ENCODE data around the gene SPRTN. TPM values are rescaled to one million over a fixed set of nuclear protein-coding genes. Genes with fewer than 3 reads are reported as not detected.

The SPRTN gene
- total and polyA plus RNA-seq, 2 donors = 8.4 to 14.0 TPM

- Histone ChIP-seq H3K4me3 (ENCODE audit: low read length in 2 of 2) (no peak overlapping the region), H3K27ac (ENCODE audit: low read depth in 1 of 2, low read length in 1 of 2) (no peak overlapping the region), H3K9me3 (ENCODE audit: control insufficient read depth in 2 of 2, insufficient read depth in 1 of 2, low read length in 1 of 2) (no peaks in the 10 kb centered on the region), H3K4me1 (ENCODE audit: control insufficient read depth in 2 of 2, insufficient read depth in 2 of 2, low read length in 2 of 2) (no peaks in the 10 kb centered on the region), H3K27me3 (ENCODE audit: control insufficient read depth in 2 of 2, insufficient read depth in 1 of 2, low read length in 1 of 2) (no peaks in the 10 kb centered on the region), H3K36me3 (ENCODE audit: control insufficient read depth in 2 of 2, insufficient read depth in 2 of 2, low read length in 1 of 2) (peaks cover 2 to 5% of the 10 kb centered on the region in 2 donors)
- DNase-seq (ENCODE audit: low read depth in 6 of 9, low spot score in 9 of 9) = no peak
- WGBS = 98% methylated on average over 6 of the region's 6 CpGs
These were observed 21.0 kb downstream of the SPRTN start for GRCh38 chr1:231359113-231359512.

GRCh38 chr1:231362325-231362724, 24.2 kb downstream of the SPRTN start:
- no peak overlapping the region for H3K4me3 ChIP-seq (ENCODE audit: low read length in 2 of 2)
- no peaks in the 10 kb centered on the region for H3K4me1 ChIP-seq (ENCODE audit: control insufficient read depth in 2 of 2, insufficient read depth in 2 of 2, low read length in 2 of 2)
- WGBS = 99% methylated on average over 1 of the region's 1 CpG
- peaks cover 2 to 5% of the 10 kb centered on the region in 2 donors for H3K36me3 ChIP-seq (ENCODE audit: control insufficient read depth in 2 of 2, insufficient read depth in 2 of 2, low read length in 1 of 2)
- no peak overlapping the region for H3K27ac ChIP-seq (ENCODE audit: low read depth in 1 of 2, low read length in 1 of 2)
- no peaks in the 10 kb centered on the region for H3K9me3 ChIP-seq (ENCODE audit: control insufficient read depth in 2 of 2, insufficient read depth in 1 of 2, low read length in 1 of 2)
- no peak for DNase-seq (ENCODE audit: low read depth in 6 of 9, low spot score in 9 of 9)
- no peaks in the 10 kb centered on the region for H3K27me3 ChIP-seq (ENCODE audit: control insufficient read depth in 2 of 2, insufficient read depth in 1 of 2, low read length in 1 of 2)

GRCh38 chr1:231363624-231364023, 25.5 kb downstream of the SPRTN start:
- H3K27ac ChIP-seq (ENCODE audit: low read depth in 1 of 2, low read length in 1 of 2) = no peak overlapping the region
- no peak for DNase-seq (ENCODE audit: low read depth in 6 of 9, low spot score in 9 of 9)
- no peaks in the 10 kb centered on the region for H3K9me3 ChIP-seq (ENCODE audit: control insufficient read depth in 2 of 2, insufficient read depth in 1 of 2, low read length in 1 of 2)
- H3K36me3 ChIP-seq (ENCODE audit: control insufficient read depth in 2 of 2, insufficient read depth in 2 of 2, low read length in 1 of 2) = peaks cover 2 to 5% of the 10 kb centered on the region in 2 donors
- H3K4me3 ChIP-seq (ENCODE audit: low read length in 2 of 2) = no peak overlapping the region
- H3K27me3 ChIP-seq (ENCODE audit: control insufficient read depth in 2 of 2, insufficient read depth in 1 of 2, low read length in 1 of 2) = no peaks in the 10 kb centered on the region
- H3K4me1 ChIP-seq (ENCODE audit: control insufficient read depth in 2 of 2, insufficient read depth in 2 of 2, low read length in 2 of 2) = no peaks in the 10 kb centered on the region
- WGBS = 92% methylated on average over 1 of the region's 1 CpG

- WGBS = 95% methylated on average over 5 of the region's 5 CpGs
- H3K9me3 ChIP-seq (ENCODE audit: control insufficient read depth in 2 of 2, insufficient read depth in 1 of 2, low read length in 1 of 2) = no peaks in the 10 kb centered on the region
- H3K27me3 ChIP-seq (ENCODE audit: control insufficient read depth in 2 of 2, insufficient read depth in 1 of 2, low read length in 1 of 2) = no peaks in the 10 kb centered on the region
- peaks cover 2 to 3% of the 10 kb centered on the region in 2 donors for H3K36me3 ChIP-seq (ENCODE audit: control insufficient read depth in 2 of 2, insufficient read depth in 2 of 2, low read length in 1 of 2)
- DNase-seq (ENCODE audit: low read depth in 6 of 9, low spot score in 9 of 9) = no peak
- H3K27ac ChIP-seq (ENCODE audit: low read depth in 1 of 2, low read length in 1 of 2) = no peak overlapping the region
- no peak overlapping the region for H3K4me3 ChIP-seq (ENCODE audit: low read length in 2 of 2)
- H3K4me1 ChIP-seq (ENCODE audit: control insufficient read depth in 2 of 2, insufficient read depth in 2 of 2, low read length in 2 of 2) = no peaks in the 10 kb centered on the region
These were observed 26.1 kb downstream of the SPRTN start for GRCh38 chr1:231364192-231364591.

- no peak for DNase-seq (ENCODE audit: low read depth in 6 of 9, low spot score in 9 of 9)
- H3K36me3 ChIP-seq (ENCODE audit: control insufficient read depth in 2 of 2, insufficient read depth in 2 of 2, low read length in 1 of 2) = peaks cover 0 to 3% of the 10 kb centered on the region in 2 donors
- H3K4me3 ChIP-seq (ENCODE audit: low read length in 2 of 2) = no peak overlapping the region
- H3K4me1 ChIP-seq (ENCODE audit: control insufficient read depth in 2 of 2, insufficient read depth in 2 of 2, low read length in 2 of 2) = no peaks in the 10 kb centered on the region
- H3K27me3 ChIP-seq (ENCODE audit: control insufficient read depth in 2 of 2, insufficient read depth in 1 of 2, low read length in 1 of 2) = no peaks in the 10 kb centered on the region
- H3K27ac ChIP-seq (ENCODE audit: low read depth in 1 of 2, low read length in 1 of 2) = no peak overlapping the region
- WGBS = 95% methylated on average over 3 of the region's 3 CpGs
- no peaks in the 10 kb centered on the region for H3K9me3 ChIP-seq (ENCODE audit: control insufficient read depth in 2 of 2, insufficient read depth in 1 of 2, low read length in 1 of 2)
These were observed 31.2 kb downstream of the SPRTN start for GRCh38 chr1:231369282-231369681.

GRCh38 chr1:231372501-231372900, 34.4 kb downstream of the SPRTN start:
- Histone ChIP-seq H3K36me3 (ENCODE audit: control insufficient read depth in 2 of 2, insufficient read depth in 2 of 2, low read length in 1 of 2) (peaks cover 0 to 3% of the 10 kb centered on the region in 2 donors), H3K9me3 (ENCODE audit: control insufficient read depth in 2 of 2, insufficient read depth in 1 of 2, low read length in 1 of 2) (no peaks in the 10 kb centered on the region)
- no peak for DNase-seq (ENCODE audit: low read depth in 6 of 9, low spot score in 9 of 9)

GRCh38 chr1:231374394-231374793, 36.3 kb downstream of the SPRTN start:
- WGBS = 98% methylated on average over 4 of the region's 4 CpGs
- H3K4me1 ChIP-seq (ENCODE audit: control insufficient read depth in 2 of 2, insufficient read depth in 2 of 2, low read length in 2 of 2) = no peaks in the 10 kb centered on the region

More at GRCh38 chr1:231372501-231372900, 34.4 kb downstream of the SPRTN start:
- H3K27ac ChIP-seq (ENCODE audit: low read depth in 1 of 2, low read length in 1 of 2) = no peak overlapping the region
- no peaks in the 10 kb centered on the region for H3K27me3 ChIP-seq (ENCODE audit: control insufficient read depth in 2 of 2, insufficient read depth in 1 of 2, low read length in 1 of 2)
- H3K4me3 ChIP-seq (ENCODE audit: low read length in 2 of 2) = no peak overlapping the region
- H3K4me1 ChIP-seq (ENCODE audit: control insufficient read depth in 2 of 2, insufficient read depth in 2 of 2, low read length in 2 of 2) = no peaks in the 10 kb centered on the region

GRCh38 chr1:231376101-231376500, 38.0 kb downstream of the SPRTN start:
- Histone ChIP-seq H3K4me1 (ENCODE audit: control insufficient read depth in 2 of 2, insufficient read depth in 2 of 2, low read length in 2 of 2) (no peaks in the 10 kb centered on the region), H3K36me3 (ENCODE audit: control insufficient read depth in 2 of 2, insufficient read depth in 2 of 2, low read length in 1 of 2) (no peaks in the 10 kb centered on the region), H3K27ac (ENCODE audit: low read depth in 1 of 2, low read length in 1 of 2) (no peak overlapping the region), H3K9me3 (ENCODE audit: control insufficient read depth in 2 of 2, insufficient read depth in 1 of 2, low read length in 1 of 2) (no peaks in the 10 kb centered on the region), H3K27me3 (ENCODE audit: control insufficient read depth in 2 of 2, insufficient read depth in 1 of 2, low read length in 1 of 2) (no peaks in the 10 kb centered on the region), H3K4me3 (ENCODE audit: low read length in 2 of 2) (no peak overlapping the region)
- 77% methylated on average over 4 of the region's 4 CpGs for WGBS
- no peak for DNase-seq (ENCODE audit: low read depth in 6 of 9, low spot score in 9 of 9)

More at GRCh38 chr1:231374394-231374793, 36.3 kb downstream of the SPRTN start:
- Histone ChIP-seq H3K27ac (ENCODE audit: low read depth in 1 of 2, low read length in 1 of 2) (no peak overlapping the region), H3K9me3 (ENCODE audit: control insufficient read depth in 2 of 2, insufficient read depth in 1 of 2, low read length in 1 of 2) (no peaks in the 10 kb centered on the region), H3K27me3 (ENCODE audit: control insufficient read depth in 2 of 2, insufficient read depth in 1 of 2, low read length in 1 of 2) (no peaks in the 10 kb centered on the region), H3K36me3 (ENCODE audit: control insufficient read depth in 2 of 2, insufficient read depth in 2 of 2, low read length in 1 of 2) (peaks cover 0 to 2% of the 10 kb centered on the region in 2 donors), H3K4me3 (ENCODE audit: low read length in 2 of 2) (no peak overlapping the region)
- DNase-seq (ENCODE audit: low read depth in 6 of 9, low spot score in 9 of 9) = no peak

- no peak for DNase-seq (ENCODE audit: low read depth in 6 of 9, low spot score in 9 of 9)
- Histone ChIP-seq H3K27me3 (ENCODE audit: control insufficient read depth in 2 of 2, insufficient read depth in 1 of 2, low read length in 1 of 2) (no peaks in the 10 kb centered on the region), H3K4me3 (ENCODE audit: low read length in 2 of 2) (no peak overlapping the region), H3K9me3 (ENCODE audit: control insufficient read depth in 2 of 2, insufficient read depth in 1 of 2, low read length in 1 of 2) (no peaks in the 10 kb centered on the region), H3K36me3 (ENCODE audit: control insufficient read depth in 2 of 2, insufficient read depth in 2 of 2, low read length in 1 of 2) (no peaks in the 10 kb centered on the region), H3K4me1 (ENCODE audit: control insufficient read depth in 2 of 2, insufficient read depth in 2 of 2, low read length in 2 of 2) (no peaks in the 10 kb centered on the region), H3K27ac (ENCODE audit: low read depth in 1 of 2, low read length in 1 of 2) (no peak overlapping the region)
- WGBS = 78% methylated on average over 5 of the region's 5 CpGs
These were observed 38.9 kb downstream of the SPRTN start for GRCh38 chr1:231376875-231377549.
